ENCODE measurements around the gene PNPT1.

PNPT1 gene

GRCh38 chr2:55729136-55729685 lies 35.6 kb upstream of the PNPT1 start:
- no peak for TF ChIP-seq OSR1 (CRISPR knock-in tag; IDR thresholded peaks at IDR 0.05)
- no peak for TF ChIP-seq ZFP3 (CRISPR knock-in tag; IDR thresholded peaks at IDR 0.05)
- TF ChIP-seq ZFP30 (CRISPR knock-in tag; IDR thresholded peaks at IDR 0.05) = no peak
- TF ChIP-seq ZC3H10 (CRISPR knock-in tag; IDR thresholded peaks at IDR 0.05) = no peak
- no peak for TF ChIP-seq TSHZ2 (CRISPR knock-in tag; IDR thresholded peaks at IDR 0.05)
- no peak for ATAC-seq

- no peak for TF ChIP-seq ZNF565 (CRISPR knock-in tag; conservative IDR thresholded peaks at IDR 0.05; ENCODE audit: low read depth)
- no peak for ATAC-seq
These were observed 28.1 kb upstream of the PNPT1 start for GRCh38 chr2:55721596-55722215.

- TF ChIP-seq TCF4 (CRISPR knock-in tag; IDR thresholded peaks at IDR 0.05; ENCODE audit: borderline replicate concordance) (no peak), ZC3H10 (CRISPR knock-in tag; IDR thresholded peaks at IDR 0.05) (no peak)
- peak; percentile 73 for ATAC-seq
These were observed 26.8 kb upstream of the PNPT1 start for GRCh38 chr2:55720417-55720816.

GRCh38 chr2:55719852-55720251 lies 26.2 kb upstream of the PNPT1 start:
- no peak for ATAC-seq
- TF ChIP-seq CSDC2 (CRISPR knock-in tag; IDR thresholded peaks at IDR 0.05) (no peak), ZFP3 (CRISPR knock-in tag; IDR thresholded peaks at IDR 0.05) (no peak), ISL1 (CRISPR knock-in tag; IDR thresholded peaks at IDR 0.05) (no peak), TSHZ2 (CRISPR knock-in tag; IDR thresholded peaks at IDR 0.05) (no peak), TOX (CRISPR knock-in tag; IDR thresholded peaks at IDR 0.05; ENCODE audit: borderline replicate concordance) (no peak), PPARA (CRISPR knock-in tag; IDR thresholded peaks at IDR 0.05; ENCODE audit: borderline replicate concordance) (no peak), ESRRG (CRISPR knock-in tag; IDR thresholded peaks at IDR 0.05) (no peak), PATZ1 (CRISPR knock-in tag; IDR thresholded peaks at IDR 0.05; ENCODE audit: borderline replicate concordance) (no peak), ARNTL (CRISPR knock-in tag; IDR thresholded peaks at IDR 0.05; ENCODE audit: borderline replicate concordance, low read depth) (no peak), ZNF70 (CRISPR knock-in tag; IDR thresholded peaks at IDR 0.05) (no peak), ZC3H10 (CRISPR knock-in tag; IDR thresholded peaks at IDR 0.05) (no peak), ZFP30 (CRISPR knock-in tag; IDR thresholded peaks at IDR 0.05) (no peak), SNAI2 (CRISPR knock-in tag; IDR thresholded peaks at IDR 0.05) (no peak), POU6F1 (CRISPR knock-in tag; IDR thresholded peaks at IDR 0.05; ENCODE audit: borderline replicate concordance, low read depth) (no peak), GLIS3 (CRISPR knock-in tag; IDR thresholded peaks at IDR 0.05) (no peak), BACH2 (CRISPR knock-in tag; IDR thresholded peaks at IDR 0.05; ENCODE audit: borderline replicate concordance) (no peak), ZNF8 (CRISPR knock-in tag; IDR thresholded peaks at IDR 0.05) (no peak)
